ENCODE results near the gene SPECC1L.

The SPECC1L gene

GRCh38 chr22:24376002-24376401, 105.4 kb downstream of the SPECC1L start:
- DNase-seq: no peak

DNA sequence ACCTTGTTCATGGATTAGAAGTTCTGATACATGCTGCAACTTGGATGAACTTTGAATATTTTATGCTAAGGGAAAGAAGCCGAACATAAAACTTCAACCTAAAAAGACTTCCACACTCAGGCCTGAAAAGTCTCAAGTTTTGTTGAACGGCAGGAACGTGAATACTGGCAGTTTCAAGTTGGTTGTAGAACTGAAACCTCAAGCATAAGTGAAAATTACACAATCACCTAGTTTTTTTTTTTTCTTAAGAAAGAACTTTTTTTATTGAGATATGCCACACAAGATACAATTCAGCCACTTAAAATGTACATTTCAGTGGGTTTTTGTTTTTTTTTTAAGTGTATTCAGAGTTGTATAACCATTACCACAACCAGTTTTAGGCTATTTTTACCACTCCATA, 106.0 kb downstream of the SPECC1L start:
- DNase-seq: no peak

- DNase-seq: no peak
Observed at GRCh38 chr22:24379536-24379935, 108.9 kb downstream of the SPECC1L start.

DNA sequence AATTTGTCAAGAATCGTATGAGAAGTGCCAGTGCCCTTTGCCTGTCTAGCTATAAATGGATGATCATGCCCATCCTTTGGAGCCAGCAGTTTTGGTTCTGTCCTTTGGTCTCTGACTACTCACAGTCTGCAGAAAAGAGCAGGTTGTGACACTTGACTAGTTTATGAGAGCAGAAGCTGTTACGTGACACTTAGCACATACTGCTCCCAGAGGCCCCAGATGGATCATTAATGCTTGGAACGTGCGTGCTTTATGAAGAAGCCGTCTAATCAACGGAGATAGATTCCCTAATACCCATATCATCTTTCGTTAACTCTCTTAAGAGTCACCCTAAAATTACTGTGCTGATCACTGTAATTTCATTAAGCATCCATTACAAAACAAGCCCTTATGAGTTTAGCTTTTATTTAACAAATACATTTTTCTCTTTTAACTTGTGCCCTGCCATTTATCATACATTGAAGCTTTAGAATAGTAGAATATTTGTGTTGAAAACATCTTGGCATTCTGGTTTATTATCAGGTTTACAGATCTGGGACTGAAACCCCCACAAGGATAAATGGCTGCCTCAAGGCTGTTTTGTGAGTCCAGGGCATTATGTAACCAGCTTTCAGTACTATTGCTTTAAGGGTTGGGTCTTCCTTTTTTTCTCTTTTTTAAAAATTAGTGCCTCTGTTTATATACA, 109.7 kb downstream of the SPECC1L start:
- no peak for DNase-seq

- no peak for DNase-seq
Observed at GRCh38 chr22:24380905-24381230, 110.2 kb downstream of the SPECC1L start.

DNA sequence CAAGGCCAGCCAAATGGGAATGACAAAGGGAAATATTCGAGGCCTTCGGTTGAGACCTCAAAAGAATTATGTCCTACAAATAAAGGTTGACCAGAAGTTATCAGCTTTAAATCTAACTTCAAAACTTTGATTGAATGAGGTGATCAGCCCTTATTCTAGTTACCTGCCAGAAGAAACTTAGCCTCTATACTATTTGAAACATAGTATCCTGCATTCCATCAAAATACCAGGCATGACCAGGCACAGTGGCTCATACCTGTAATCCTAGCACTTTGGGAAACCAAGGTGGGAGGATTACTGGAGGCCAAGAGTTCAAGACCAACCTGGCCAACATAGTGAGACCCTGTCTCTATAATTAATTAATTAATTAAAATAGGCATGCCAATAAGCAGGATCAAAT, 112.4 kb downstream of the SPECC1L start:
- DNase-seq: no peak

- DNase-seq: no peak
Observed at GRCh38 chr22:24384131-24384530, 113.5 kb downstream of the SPECC1L start.

DNA sequence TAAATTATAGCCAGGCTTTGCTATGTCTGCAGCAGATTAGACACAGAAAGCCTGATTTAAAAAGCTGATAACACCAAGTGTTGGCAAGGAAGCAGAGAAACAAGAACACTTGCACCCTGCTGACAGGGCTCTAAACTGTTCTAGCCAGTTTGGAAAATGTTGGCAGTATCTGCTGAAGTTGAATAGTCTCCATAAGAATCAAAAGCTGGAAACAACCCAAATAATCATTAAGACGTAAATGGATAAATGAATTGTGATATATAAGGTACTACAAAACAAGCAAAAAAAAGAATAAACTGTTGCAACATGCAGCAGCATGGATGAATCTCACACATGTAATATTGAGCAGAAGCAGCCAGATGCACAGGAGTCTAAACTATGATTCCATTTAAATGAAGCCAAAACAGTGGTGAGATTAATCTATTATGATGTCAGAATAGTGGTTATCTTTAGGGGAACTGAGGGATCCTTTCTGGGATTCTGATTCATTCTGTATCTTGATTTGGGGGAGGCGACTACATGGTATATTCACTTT, 116.4 kb downstream of the SPECC1L start:
- DNase-seq: no peak

GRCh38 chr22:24389680-24390079, 119.0 kb downstream of the SPECC1L start:
- DNase-seq: no peak

GRCh38 chr22:24390156-24390555, 119.5 kb downstream of the SPECC1L start:
- DNase-seq: no peak

GRCh38 chr22:24390576-24390975, 119.9 kb downstream of the SPECC1L start:
- DNase-seq: no peak

- no peak for DNase-seq
Observed at GRCh38 chr22:24391836-24392217, 121.2 kb downstream of the SPECC1L start.

GRCh38 chr22:24392218-24392931, 121.7 kb downstream of the SPECC1L start:
- DNase-seq: no peak

GRCh38 chr22:24393012-24393559, 122.5 kb downstream of the SPECC1L start:
- no peak for DNase-seq

DNA sequence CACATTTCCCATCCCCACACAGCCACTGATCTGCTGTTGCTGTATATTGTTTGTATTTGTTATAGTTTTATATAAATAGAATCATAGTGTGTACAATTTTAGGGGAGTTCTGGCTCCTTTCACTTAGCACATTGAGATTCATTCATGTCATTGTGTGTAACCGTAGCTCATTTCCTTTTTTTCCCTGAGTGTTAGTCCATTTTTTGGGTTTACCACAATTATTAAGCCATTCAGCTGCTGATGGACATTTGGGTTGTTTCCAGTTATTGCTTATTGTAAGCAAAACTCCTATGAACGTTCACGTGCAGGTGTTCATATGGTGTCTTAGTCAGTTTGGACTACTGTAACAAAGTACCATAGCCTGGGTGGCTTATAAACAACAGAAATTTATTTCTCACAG, 123.2 kb downstream of the SPECC1L start:
- DNase-seq: no peak

- no peak for DNase-seq
Observed at GRCh38 chr22:24394254-24394653, 123.6 kb downstream of the SPECC1L start.

DNA sequence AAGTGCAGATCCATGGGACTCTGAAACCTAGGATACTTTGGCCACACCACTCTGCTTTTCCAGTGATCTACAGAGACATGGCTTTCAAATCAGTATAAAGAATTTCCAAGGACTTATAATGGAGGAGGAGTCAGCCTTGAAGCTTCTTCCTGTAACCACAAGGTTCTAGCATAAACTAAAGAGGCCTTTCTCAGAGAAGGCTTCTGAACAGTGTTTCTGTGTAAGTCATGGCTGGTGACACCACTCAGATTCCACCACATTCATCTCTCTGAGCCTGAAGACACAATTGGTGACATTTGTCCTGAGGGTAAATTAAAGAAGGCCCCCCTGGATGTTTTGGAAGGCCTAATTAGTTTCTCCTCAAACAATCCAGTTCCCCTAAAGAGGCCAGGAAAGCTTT, 127.8 kb downstream of the SPECC1L start:
- DNase-seq: no peak

GRCh38 chr22:24400034-24400725, 129.5 kb downstream of the SPECC1L start:
- DNase-seq: no peak

- no peak for DNase-seq
Observed at GRCh38 chr22:24400726-24401596, 130.3 kb downstream of the SPECC1L start.

- no peak for DNase-seq
Observed at GRCh38 chr22:24401931-24402367, 131.3 kb downstream of the SPECC1L start.

GRCh38 chr22:24402460-24403192, 132.0 kb downstream of the SPECC1L start:
- DNase-seq: no peak

DNA sequence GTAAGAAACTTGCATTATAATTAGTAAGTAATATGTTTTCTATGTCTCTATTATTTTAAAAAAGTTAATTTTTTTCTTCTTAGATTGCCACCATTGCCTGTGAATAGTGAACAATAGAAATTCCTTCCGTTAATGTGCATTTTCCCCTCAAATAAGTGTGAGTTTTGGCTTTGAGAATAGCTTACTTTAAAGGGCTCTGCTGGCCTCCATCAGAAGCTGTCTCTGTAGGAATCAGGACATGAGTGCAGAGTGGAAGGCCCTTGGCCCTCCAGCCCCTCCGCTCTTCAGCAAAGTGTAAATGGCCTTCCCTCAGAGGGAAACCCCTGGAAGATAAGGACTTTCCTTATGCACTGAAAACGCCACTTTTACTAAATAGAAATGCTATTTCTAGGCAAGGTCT, 132.7 kb downstream of the SPECC1L start:
- no peak for DNase-seq

Measured in SIG-M5 (cell line).